COR-L47 (cell line): Measurements from ENCODE around the gene OMP.
"Not testable (repeated sequence)": the region's sequence is repeated elsewhere in the genome, so short reads cannot be mapped to it uniquely, and the experiment has no call there.

Source experiments
- DNase-seq: peaks from one replicate; lab custom pipeline; 2025; lab: John Stamatoyannopoulos, UW

Gene OMP

GRCh38 chr11:77102246-77103210, at the start of gene OMP:
Gene OMP (plus strand): TSS chr11:77102840. CDS start chr11:77102840, 0 bp downstream.
- no peak for DNase-seq

- DNase-seq, result no peak
Observed at GRCh38 chr11:77053217-77054015, 49.2 kb upstream of the OMP start.

GRCh38 chr11:77054084-77054483, 48.6 kb upstream of the OMP start:
- no peak for DNase-seq

- DNase-seq, result no peak
Observed at GRCh38 chr11:77055101-77055561, 47.5 kb upstream of the OMP start.

GRCh38 chr11:77055913-77056312, 46.7 kb upstream of the OMP start:
- no peak for DNase-seq

- DNase-seq, result no peak
Observed at GRCh38 chr11:77056814-77057402, 45.7 kb upstream of the OMP start.

- DNase-seq, result no peak
Observed at GRCh38 chr11:77057938-77058474, 44.6 kb upstream of the OMP start.

- no peak for DNase-seq
Observed at GRCh38 chr11:77058900-77059299, 43.7 kb upstream of the OMP start.

- no peak for DNase-seq
Observed at GRCh38 chr11:77059806-77060205, 42.8 kb upstream of the OMP start.

- no peak for DNase-seq
Observed at GRCh38 chr11:77060234-77060633, 42.4 kb upstream of the OMP start.

GRCh38 chr11:77061258-77061657, 41.4 kb upstream of the OMP start:
- not testable (repeated sequence) for DNase-seq

- DNase-seq, result no peak
Observed at GRCh38 chr11:77062924-77063323, 39.7 kb upstream of the OMP start.

- DNase-seq, result no peak
Observed at GRCh38 chr11:77063407-77063806, 39.2 kb upstream of the OMP start.

- DNase-seq, result no peak
Observed at GRCh38 chr11:77063861-77064260, 38.8 kb upstream of the OMP start.

GRCh38 chr11:77064648-77065217, 37.9 kb upstream of the OMP start:
- DNase-seq, result no peak

GRCh38 chr11:77065878-77066228, 36.8 kb upstream of the OMP start:
- DNase-seq, result no peak

- peak; percentile 85 for DNase-seq
Observed at GRCh38 chr11:77066229-77067042, 36.2 kb upstream of the OMP start, which contains the start of gene CAPN5. Gene CAPN5 (plus strand): TSS chr11:77066971. CDS start chr11:77084887, 17,916 bp downstream.

- no peak for DNase-seq
Observed at GRCh38 chr11:77067861-77068443, 34.7 kb upstream of the OMP start.

GRCh38 chr11:77068457-77069335, 33.9 kb upstream of the OMP start:
- no peak for DNase-seq
